Stimulated activated CD8-positive, alpha-beta memory T cell treated with anti-CD3 and anti-CD28 coated beads, Interleukin-12 subunit alpha, Interleukin-12 subunit beta, amount 100 ng/mL, for 24 hours (primary cell): ENCODE measurements around the gene CCDC187.
"Not testable (repeated sequence)": the region's sequence is repeated elsewhere in the genome, so short reads cannot be mapped to it uniquely, and the experiment has no call there.

Experiments used
- DNase-seq: peaks from one replicate; pipeline ENCODE4 v3.0.0-alpha.2; 2020; ENCODE audit errors: extremely low read depth

CCDC187 gene

GRCh38 chr9:136239983-136240330, 63.9 kb downstream of the CCDC187 start:
- DNase-seq, result no peak

GRCh38 chr9:136239135-136239982, 64.5 kb downstream of the CCDC187 start:
- DNase-seq, result no peak

GRCh38 chr9:136238342-136238732, 65.6 kb downstream of the CCDC187 start:
- DNase-seq, result no peak

DNA sequence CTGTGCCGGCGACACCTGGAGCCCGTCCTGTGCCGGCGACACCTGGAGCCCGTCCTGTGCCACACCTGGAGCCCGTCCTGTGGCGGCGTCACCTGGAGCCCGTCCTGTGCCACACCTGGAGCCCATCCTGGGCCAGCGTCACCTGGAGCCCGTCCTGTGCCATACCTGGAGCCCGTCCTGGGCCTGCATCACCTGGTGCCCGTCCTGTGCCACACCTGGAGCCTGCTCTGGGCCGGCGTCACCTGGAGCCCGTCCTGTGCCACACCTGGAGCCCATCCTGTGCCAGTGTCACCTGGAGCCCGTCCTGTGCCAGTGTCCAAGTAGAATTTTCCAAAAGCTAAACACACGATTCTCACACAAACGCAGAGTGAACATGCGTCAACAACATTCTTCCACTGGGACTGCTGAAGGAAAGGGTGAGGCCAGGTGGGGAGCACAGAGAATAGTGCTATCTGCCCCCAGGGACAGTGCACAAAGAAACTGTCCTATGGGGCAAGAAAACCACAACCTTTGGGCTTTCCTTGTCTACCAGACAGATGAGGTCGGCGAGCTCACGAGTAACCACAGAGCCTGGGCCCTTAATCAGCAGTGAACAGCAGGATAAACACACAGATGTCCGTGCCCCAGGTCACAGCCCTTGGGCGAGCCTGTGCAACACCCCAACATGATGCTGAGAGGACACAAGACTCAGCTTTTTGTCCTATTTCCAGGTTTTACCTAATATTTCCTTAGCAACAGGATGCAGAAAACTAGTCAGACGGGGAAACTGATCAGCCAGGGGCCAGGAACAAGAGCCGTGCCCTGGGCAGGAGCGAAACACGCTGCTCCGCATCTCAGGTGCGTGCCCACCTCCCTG, 66.2 kb downstream of the CCDC187 start:
- DNase-seq, result no peak

DNA sequence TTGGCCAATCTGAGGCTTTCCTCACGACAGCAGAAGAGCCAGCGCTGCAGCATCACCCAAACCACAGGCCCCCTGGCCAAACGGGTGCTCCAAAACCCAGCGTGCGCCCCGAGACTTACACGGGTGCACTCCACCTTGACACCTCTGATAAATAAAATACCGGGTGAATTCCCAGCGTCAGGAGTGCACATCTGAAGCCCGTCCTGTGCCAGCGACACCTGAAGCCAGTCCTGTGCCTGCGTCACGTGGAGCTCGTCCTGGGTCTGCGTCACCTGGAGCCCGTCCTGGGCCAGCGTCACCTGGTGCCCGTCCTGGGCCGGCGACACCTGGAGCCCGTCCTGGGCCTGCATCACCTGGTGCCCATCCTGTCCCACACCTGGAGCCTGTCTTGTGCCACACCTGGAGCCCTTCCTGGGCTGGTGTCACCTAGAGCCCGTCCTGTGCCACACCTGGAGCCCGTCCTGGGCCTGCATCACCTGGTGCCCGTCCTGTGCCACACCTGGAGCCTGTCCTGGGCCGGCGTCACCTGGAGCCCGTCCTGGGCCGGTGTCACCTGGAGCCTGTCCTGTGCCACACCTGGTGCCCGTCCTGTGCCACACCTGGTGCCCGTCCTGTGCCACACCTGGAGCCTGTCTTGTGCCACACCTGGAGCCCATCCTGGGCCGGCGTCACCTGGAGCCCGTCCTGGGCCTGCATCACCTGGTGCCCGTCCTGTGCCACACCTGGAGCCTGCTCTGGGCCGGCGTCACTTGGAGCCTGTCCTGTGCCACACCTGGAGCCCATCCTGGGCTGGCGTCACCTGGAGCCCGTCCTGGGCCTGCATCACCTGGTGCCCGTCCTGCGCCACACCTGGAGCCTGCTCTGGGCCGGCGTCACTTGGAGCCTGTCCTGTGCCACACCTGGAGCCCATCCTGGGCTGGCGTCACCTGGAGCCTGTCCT, 67.2 kb downstream of the CCDC187 start:
- DNase-seq, result not testable (repeated sequence)

- no peak for DNase-seq
These were observed 68.0 kb downstream of the CCDC187 start for GRCh38 chr9:136235709-136236455.

DNA sequence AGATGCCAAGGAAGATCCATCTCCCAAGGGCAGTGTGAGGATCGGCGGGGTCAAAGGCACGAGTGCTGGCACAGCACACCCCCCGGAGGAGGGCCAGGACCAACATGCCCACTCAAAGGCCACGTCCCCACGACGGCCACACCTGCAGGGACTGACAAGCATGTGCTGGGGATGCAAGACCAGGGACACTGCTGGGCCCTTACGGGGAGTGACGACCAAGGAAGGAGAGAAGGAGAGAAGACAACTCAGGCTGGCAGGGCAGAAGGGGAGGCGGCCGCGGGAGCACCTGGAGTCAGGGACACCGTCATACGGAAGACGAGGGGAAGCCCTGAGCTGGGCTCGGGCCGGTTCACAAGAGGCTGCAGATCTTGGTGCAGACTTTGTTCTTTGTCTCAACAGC, 68.7 kb downstream of the CCDC187 start:
- DNase-seq, result no peak

- no peak for DNase-seq
These were observed 69.3 kb downstream of the CCDC187 start for GRCh38 chr9:136234597-136234996.

DNA sequence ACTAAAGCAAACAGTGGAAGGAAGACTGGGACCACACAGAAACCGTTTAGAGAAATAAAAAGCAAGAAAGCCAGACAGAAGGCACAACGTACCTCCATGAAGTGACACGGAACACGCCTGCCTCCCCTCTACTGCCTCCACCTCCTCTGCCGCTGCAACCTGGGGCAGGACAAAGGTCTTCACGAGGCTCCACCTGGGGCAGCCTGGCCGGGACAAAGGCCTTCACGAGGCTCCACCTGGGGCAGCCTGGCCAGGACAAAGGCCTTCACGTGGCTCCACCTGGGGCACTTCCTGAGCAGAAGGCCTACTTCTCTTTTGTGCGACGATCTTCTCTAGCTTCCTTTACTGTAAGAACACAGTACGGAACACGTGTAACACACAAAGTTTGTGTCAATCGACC, 70.0 kb downstream of the CCDC187 start:
- DNase-seq, result no peak

- DNase-seq, result no peak
These were observed 70.5 kb downstream of the CCDC187 start for GRCh38 chr9:136233411-136233810.

DNA sequence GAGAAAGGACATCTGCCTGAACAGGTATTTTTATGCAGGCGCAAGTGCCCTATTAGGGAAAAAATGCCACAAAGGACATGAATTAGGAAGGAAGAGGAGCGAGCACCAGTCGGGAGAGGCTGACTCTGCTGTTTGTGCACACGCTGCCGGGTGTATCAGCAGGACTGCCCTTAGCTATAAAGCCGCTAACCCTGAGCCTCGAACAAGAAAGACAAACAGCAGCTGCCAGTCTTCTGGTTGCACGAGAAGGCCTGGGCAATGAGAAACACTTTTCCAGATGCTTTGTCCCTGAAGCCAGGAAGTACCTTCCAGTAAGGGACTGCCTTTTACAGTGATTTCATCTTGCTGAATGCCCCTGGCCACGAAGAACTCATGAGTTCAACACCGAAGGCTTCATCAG, 70.9 kb downstream of the CCDC187 start:
- DNase-seq, result no peak

- no peak for DNase-seq
These were observed 72.2 kb downstream of the CCDC187 start for GRCh38 chr9:136231478-136232297.

GRCh38 chr9:136230773-136231172, 73.1 kb downstream of the CCDC187 start:
- no peak for DNase-seq

- no peak for DNase-seq
These were observed 73.5 kb downstream of the CCDC187 start for GRCh38 chr9:136230365-136230764.

GRCh38 chr9:136229096-136230065, 74.5 kb downstream of the CCDC187 start:
- no peak for DNase-seq

- DNase-seq, result no peak
These were observed 75.6 kb downstream of the CCDC187 start for GRCh38 chr9:136228107-136228875.

DNA sequence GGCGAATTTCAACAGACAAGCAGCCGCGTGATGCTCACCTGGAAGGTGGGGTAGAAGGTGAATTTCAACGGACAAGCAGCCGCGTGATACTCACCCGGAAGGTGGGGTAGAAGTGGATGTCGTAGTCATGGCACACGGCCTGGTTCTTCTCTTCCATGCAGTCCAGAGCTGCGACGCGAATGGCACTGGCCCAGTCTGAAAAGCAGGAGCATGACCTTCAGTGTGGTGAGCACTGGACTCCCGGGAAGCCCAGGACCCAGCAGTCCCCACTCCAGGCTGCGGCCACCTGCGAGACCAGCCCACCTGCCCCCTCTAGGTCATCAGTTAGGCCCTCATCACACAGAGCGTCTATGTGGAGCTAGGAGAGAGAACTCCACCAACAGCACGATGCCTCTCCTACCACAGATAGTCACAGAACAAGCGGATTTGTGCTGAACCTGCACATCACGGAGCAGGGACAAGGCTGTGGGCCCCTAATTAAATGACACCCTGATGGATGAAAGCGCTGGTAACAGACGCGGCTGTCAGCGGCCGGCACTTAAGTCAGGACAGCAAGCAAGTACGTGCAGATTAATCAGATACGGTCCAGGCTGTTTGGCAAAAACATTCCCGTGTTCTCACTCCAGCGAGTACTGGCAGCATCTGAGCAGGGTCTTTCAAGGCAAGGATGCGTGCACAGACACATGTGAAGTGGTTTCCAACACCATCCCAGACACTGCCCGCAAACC, 77.0 kb downstream of the CCDC187 start:
- DNase-seq, result no peak
